ENCODE results near the gene GAS7.

The GAS7 gene

GRCh38 chr17:10198509-10199249 lies at the start of gene GAS7:
Gene GAS7 (minus strand): TSS chr17:10198606.
- no peak for FAIRE-seq

GRCh38 chr17:10247810-10248209 lies 49.4 kb upstream of the GAS7 start:
- FAIRE-seq = no peak

- no peak for FAIRE-seq
Measured at GRCh38 chr17:10243883-10244844, 45.8 kb upstream of the GAS7 start.

GRCh38 chr17:10241781-10242180 lies 43.4 kb upstream of the GAS7 start:
- no peak for FAIRE-seq

GRCh38 chr17:10238661-10239060 lies 40.3 kb upstream of the GAS7 start:
- FAIRE-seq = no peak

GRCh38 chr17:10234033-10234432 lies 35.6 kb upstream of the GAS7 start:
- no peak for FAIRE-seq

- no peak for FAIRE-seq
Measured at GRCh38 chr17:10233161-10233560, 34.8 kb upstream of the GAS7 start.

- no peak for FAIRE-seq
Measured at GRCh38 chr17:10229181-10229580, 30.8 kb upstream of the GAS7 start.

- FAIRE-seq = no peak
Measured at GRCh38 chr17:10226930-10227695, 28.7 kb upstream of the GAS7 start.

GRCh38 chr17:10224582-10225195 lies 26.3 kb upstream of the GAS7 start:
- FAIRE-seq = no peak

- FAIRE-seq = no peak
Measured at GRCh38 chr17:10219193-10219592, 20.8 kb upstream of the GAS7 start.

GRCh38 chr17:10217916-10218315 lies 19.5 kb upstream of the GAS7 start:
- no peak for FAIRE-seq

- FAIRE-seq = no peak
Measured at GRCh38 chr17:10216213-10216938, 18.0 kb upstream of the GAS7 start.

GRCh38 chr17:10215286-10215685 lies 16.9 kb upstream of the GAS7 start:
- no peak for FAIRE-seq

- FAIRE-seq = no peak
Measured at GRCh38 chr17:10211666-10212065, 13.3 kb upstream of the GAS7 start.

- no peak for FAIRE-seq
Measured at GRCh38 chr17:10210151-10210574, 11.8 kb upstream of the GAS7 start.

GRCh38 chr17:10208604-10209193 lies 10.3 kb upstream of the GAS7 start:
- FAIRE-seq = no peak

GRCh38 chr17:10207153-10207552 lies 8.7 kb upstream of the GAS7 start:
- FAIRE-seq = no peak

- no peak for FAIRE-seq
Measured at GRCh38 chr17:10205549-10206185, 7.3 kb upstream of the GAS7 start.

- no peak for FAIRE-seq
Measured at GRCh38 chr17:10201680-10202079, 3.3 kb upstream of the GAS7 start.

- FAIRE-seq = no peak
Measured at GRCh38 chr17:10200645-10201044, 2.2 kb upstream of the GAS7 start.
